ENCODE measurements around the gene RUNX2.

Gene RUNX2

GRCh38 chr6:45614488-45615285, 286.6 kb downstream of the RUNX2 start:
- H2AFZ ChIP-seq (ENCODE audit: low read length, unreplicated experiment): no peak overlapping the region

GRCh38 chr6:45616209-45616608, 288.1 kb downstream of the RUNX2 start:
- Histone ChIP-seq H3K4me3 (ENCODE audit: low read depth, low read length) (no peak overlapping the region), H2AFZ (ENCODE audit: low read length, unreplicated experiment) (no peak overlapping the region), H3K79me2 (ENCODE audit: control insufficient read depth, insufficient read depth, low read length, unreplicated experiment) (no peaks in the 10 kb centered on the region), H3K27me3 (ENCODE audit: insufficient read depth, low read length) (no peaks in the 10 kb centered on the region), H3K4me1 (ENCODE audit: control insufficient read depth, insufficient read depth, low read length, unreplicated experiment) (peaks cover 13% of the 10 kb centered on the region), H3K36me3 (ENCODE audit: insufficient read depth, low read length) (no peaks in the 10 kb centered on the region), H3K27ac (ENCODE audit: low read depth, low read length) (no peak overlapping the region)

More at GRCh38 chr6:45614488-45615285, 286.6 kb downstream of the RUNX2 start:
- Histone ChIP-seq H3K79me2 (ENCODE audit: control insufficient read depth, insufficient read depth, low read length, unreplicated experiment) (no peaks in the 10 kb centered on the region), H3K4me1 (ENCODE audit: control insufficient read depth, insufficient read depth, low read length, unreplicated experiment) (peaks cover 8% of the 10 kb centered on the region), H3K4me3 (ENCODE audit: low read depth, low read length) (no peak overlapping the region), H3K27ac (ENCODE audit: low read depth, low read length) (no peak overlapping the region), H3K36me3 (ENCODE audit: insufficient read depth, low read length) (no peaks in the 10 kb centered on the region), H3K27me3 (ENCODE audit: insufficient read depth, low read length) (no peaks in the 10 kb centered on the region)

- 0 out of 2 replicates have a peak overlapping the region, but pooled peaks have one; percentile 12 for H3K27ac ChIP-seq (ENCODE audit: low read depth, low read length)
- H3K27me3 ChIP-seq (ENCODE audit: insufficient read depth, low read length): no peaks in the 10 kb centered on the region
- H2AFZ ChIP-seq (ENCODE audit: low read length, unreplicated experiment): no peak overlapping the region
- peaks cover 13% of the 10 kb centered on the region for H3K4me1 ChIP-seq (ENCODE audit: control insufficient read depth, insufficient read depth, low read length, unreplicated experiment)
- H3K36me3 ChIP-seq (ENCODE audit: insufficient read depth, low read length): no peaks in the 10 kb centered on the region
- no peak overlapping the region for H3K4me3 ChIP-seq (ENCODE audit: low read depth, low read length)
- H3K79me2 ChIP-seq (ENCODE audit: control insufficient read depth, insufficient read depth, low read length, unreplicated experiment): no peaks in the 10 kb centered on the region
Measured at GRCh38 chr6:45617441-45617840, 289.3 kb downstream of the RUNX2 start.

- Histone ChIP-seq H3K79me2 (ENCODE audit: control insufficient read depth, insufficient read depth, low read length, unreplicated experiment) (no peaks in the 10 kb centered on the region), H2AFZ (ENCODE audit: low read length, unreplicated experiment) (no peak overlapping the region), H3K36me3 (ENCODE audit: insufficient read depth, low read length) (no peaks in the 10 kb centered on the region), H3K27ac (ENCODE audit: low read depth, low read length) (no peak overlapping the region), H3K4me1 (ENCODE audit: control insufficient read depth, insufficient read depth, low read length, unreplicated experiment) (peaks cover 13% of the 10 kb centered on the region), H3K4me3 (ENCODE audit: low read depth, low read length) (no peak overlapping the region), H3K27me3 (ENCODE audit: insufficient read depth, low read length) (no peaks in the 10 kb centered on the region)
Measured at GRCh38 chr6:45618259-45618658, 290.1 kb downstream of the RUNX2 start.

GRCh38 chr6:45619211-45619760, 291.2 kb downstream of the RUNX2 start:
- Histone ChIP-seq H3K4me3 (ENCODE audit: low read depth, low read length) (no peak overlapping the region), H3K27me3 (ENCODE audit: insufficient read depth, low read length) (no peaks in the 10 kb centered on the region), H3K27ac (ENCODE audit: low read depth, low read length) (no peak overlapping the region), H3K79me2 (ENCODE audit: control insufficient read depth, insufficient read depth, low read length, unreplicated experiment) (no peaks in the 10 kb centered on the region), H3K4me1 (ENCODE audit: control insufficient read depth, insufficient read depth, low read length, unreplicated experiment) (peaks cover 13% of the 10 kb centered on the region), H2AFZ (ENCODE audit: low read length, unreplicated experiment) (no peak overlapping the region), H3K36me3 (ENCODE audit: insufficient read depth, low read length) (no peaks in the 10 kb centered on the region)

GRCh38 chr6:45619994-45620471, 291.9 kb downstream of the RUNX2 start:
- Histone ChIP-seq H3K36me3 (ENCODE audit: insufficient read depth, low read length) (no peaks in the 10 kb centered on the region), H3K27ac (ENCODE audit: low read depth, low read length) (no peak overlapping the region), H3K27me3 (ENCODE audit: insufficient read depth, low read length) (no peaks in the 10 kb centered on the region), H3K4me3 (ENCODE audit: low read depth, low read length) (no peak overlapping the region), H3K4me1 (ENCODE audit: control insufficient read depth, insufficient read depth, low read length, unreplicated experiment) (peaks cover 15% of the 10 kb centered on the region), H2AFZ (ENCODE audit: low read length, unreplicated experiment) (no peak overlapping the region), H3K79me2 (ENCODE audit: control insufficient read depth, insufficient read depth, low read length, unreplicated experiment) (no peaks in the 10 kb centered on the region)

GRCh38 chr6:45624228-45624627, 296.1 kb downstream of the RUNX2 start:
- Histone ChIP-seq H2AFZ (ENCODE audit: low read length, unreplicated experiment) (no peak overlapping the region), H3K4me3 (ENCODE audit: low read depth, low read length) (no peak overlapping the region), H3K36me3 (ENCODE audit: insufficient read depth, low read length) (no peaks in the 10 kb centered on the region), H3K79me2 (ENCODE audit: control insufficient read depth, insufficient read depth, low read length, unreplicated experiment) (no peaks in the 10 kb centered on the region), H3K27ac (ENCODE audit: low read depth, low read length) (peak overlapping the region; percentile 86), H3K4me1 (ENCODE audit: control insufficient read depth, insufficient read depth, low read length, unreplicated experiment) (peaks cover 38% of the 10 kb centered on the region), H3K27me3 (ENCODE audit: insufficient read depth, low read length) (no peaks in the 10 kb centered on the region)

- Histone ChIP-seq H2AFZ (ENCODE audit: low read length, unreplicated experiment) (peak overlapping the region; percentile 18), H3K27me3 (ENCODE audit: insufficient read depth, low read length) (no peaks in the 10 kb centered on the region), H3K36me3 (ENCODE audit: insufficient read depth, low read length) (no peaks in the 10 kb centered on the region), H3K79me2 (ENCODE audit: control insufficient read depth, insufficient read depth, low read length, unreplicated experiment) (no peaks in the 10 kb centered on the region), H3K27ac (ENCODE audit: low read depth, low read length) (peak overlapping the region; percentile 86), H3K4me1 (ENCODE audit: control insufficient read depth, insufficient read depth, low read length, unreplicated experiment) (peaks cover 34% of the 10 kb centered on the region), H3K4me3 (ENCODE audit: low read depth, low read length) (no peak overlapping the region)
Measured at GRCh38 chr6:45625191-45625664, 297.1 kb downstream of the RUNX2 start.

- H3K79me2 ChIP-seq (ENCODE audit: control insufficient read depth, insufficient read depth, low read length, unreplicated experiment): no peaks in the 10 kb centered on the region
- H3K36me3 ChIP-seq (ENCODE audit: insufficient read depth, low read length): no peaks in the 10 kb centered on the region
- peak overlapping the region; percentile 8 for H2AFZ ChIP-seq (ENCODE audit: low read length, unreplicated experiment)
- no peaks in the 10 kb centered on the region for H3K27me3 ChIP-seq (ENCODE audit: insufficient read depth, low read length)
- H3K4me3 ChIP-seq (ENCODE audit: low read depth, low read length): no peak overlapping the region
- H3K27ac ChIP-seq (ENCODE audit: low read depth, low read length): peak overlapping the region; percentile 86
- peaks cover 30% of the 10 kb centered on the region for H3K4me1 ChIP-seq (ENCODE audit: control insufficient read depth, insufficient read depth, low read length, unreplicated experiment)
Measured at GRCh38 chr6:45626087-45626891, 298.2 kb downstream of the RUNX2 start.

GRCh38 chr6:45630314-45630713, 302.2 kb downstream of the RUNX2 start:
- H3K79me2 ChIP-seq (ENCODE audit: control insufficient read depth, insufficient read depth, low read length, unreplicated experiment): no peaks in the 10 kb centered on the region
- H2AFZ ChIP-seq (ENCODE audit: low read length, unreplicated experiment): no peak overlapping the region
- H3K4me3 ChIP-seq (ENCODE audit: low read depth, low read length): no peak overlapping the region
- H3K36me3 ChIP-seq (ENCODE audit: insufficient read depth, low read length): no peaks in the 10 kb centered on the region
- H3K27me3 ChIP-seq (ENCODE audit: insufficient read depth, low read length): no peaks in the 10 kb centered on the region
- H3K27ac ChIP-seq (ENCODE audit: low read depth, low read length): no peak overlapping the region
- H3K4me1 ChIP-seq (ENCODE audit: control insufficient read depth, insufficient read depth, low read length, unreplicated experiment): peaks cover 21% of the 10 kb centered on the region
